Testis (tissue), 3 donors: Measurements from ENCODE around the gene TBC1D16. TPM values are rescaled to one million over a fixed set of nuclear protein-coding genes. Genes with fewer than 3 reads are reported as not detected.

Experiments used
- DNase-seq: peaks from one replicate; pipeline ENCODE4 v3.0.0-alpha.2; 2019
- H3K27ac ChIP-seq, 2 donors: fragments of 200-600 bp; sonication (generic); one replicate each; pipeline ENCODE4 v1.5.1; 2019
- H3K27me3 ChIP-seq: fragments of 200-600 bp; sonication (generic); one replicate; pipeline ENCODE4 v1.5.1; 2019
- H3K36me3 ChIP-seq: fragments of 200-600 bp; sonication (generic); one replicate; pipeline ENCODE4 v1.5.1; 2017; ENCODE audit warnings: low read depth; ENCODE audit errors: missing control alignments
- H3K4me1 ChIP-seq: fragments of 200-600 bp; sonication (generic); one replicate; pipeline ENCODE4 v1.5.1; 2019
- H3K4me3 ChIP-seq, 2 donors: fragments of 200-600 bp; sonication (generic); one replicate each; pipeline ENCODE4 v1.5.1; 2017 to 2019
- H3K9me3 ChIP-seq: fragments of 200-600 bp; sonication (generic); one replicate; pipeline ENCODE4 v1.5.1; 2017
- POLR2A ChIP-seq: fragments of 450-650 bp; IDR thresholded peaks from one replicate; pipeline ENCODE4 v1.6.1; 2017; ENCODE audit warnings: antibody characterized with exemption, mild to moderate bottlenecking, moderate library complexity
- WGBS, 2 donors: methylation state at CpG; one replicate each; pipeline ENCODE4 v1.1.5; 2018; 5-methylcytosine and 5-hydroxymethylcytosine counted together
- intact Hi-C: fragments of 100-400 bp; cut with DNase I; formaldehyde crosslinking; loops from one replicate; pipeline ENCODE4 v1.15.1; 2023; ENCODE audit warnings: low total_unique reads
- polyA plus RNA-seq: library from polyadenylated mRNA; stranded (reverse); fragments of 350-450 nt; fragmentation: Illumina TruSeq; extraction: RNeasy Lipid Tissue Mini Kit (QIAGEN cat#74804); gene quantifications from one replicate; pipeline ENCODE4 v1.2.3, GENCODE V29; 2014; ENCODE audit warnings: low read depth, low replicate concordance; ENCODE audit not compliant: insufficient read depth
- total RNA-seq, 2 donors: library from RNA; depleted of rRNA; stranded (reverse); fragments of >200 nt; gene quantifications; one replicate each; pipeline ENCODE4 v1.2.3, GENCODE V29; 2016
- TF ChIP-seq, protein P1 (sequence below), 3 experiments: fragments of 450-650 bp in 2 of 3; fragments of 200-600 bp in 1 of 3; sonication (generic) in 1 of 3; IDR thresholded peaks; one replicate each; pipeline ENCODE4 v1.5.1; 2016 to 2019; ENCODE audit warnings: antibody characterized with exemption in 3 of 3, mild to moderate bottlenecking in 2 of 3, moderate library complexity in 1 of 3

The TBC1D16 gene
- total and polyA plus RNA-seq, 3 donors from 2014 or later, result 11.0 to 16.0 (median 11.7) TPM

- H3K4me1 ChIP-seq, result peaks cover 3% of the 10 kb centered on the region
- intact Hi-C loops, result no loop called here
- 0 to 1% methylated on average over 44 to 51 of the region's 52 CpGs for WGBS, 2 donors
- H3K9me3 ChIP-seq, result no peaks in the 10 kb centered on the region
- H3K27ac ChIP-seq, result peak overlapping the region; percentile 9 to 59
- H3K36me3 ChIP-seq, result no peaks in the 10 kb centered on the region
- peak overlapping the region; percentile 82 to 90 for H3K4me3 ChIP-seq
- no peaks in the 10 kb centered on the region for H3K27me3 ChIP-seq
- peak; percentile 56 for DNase-seq
- TF ChIP-seq, protein P1, sequence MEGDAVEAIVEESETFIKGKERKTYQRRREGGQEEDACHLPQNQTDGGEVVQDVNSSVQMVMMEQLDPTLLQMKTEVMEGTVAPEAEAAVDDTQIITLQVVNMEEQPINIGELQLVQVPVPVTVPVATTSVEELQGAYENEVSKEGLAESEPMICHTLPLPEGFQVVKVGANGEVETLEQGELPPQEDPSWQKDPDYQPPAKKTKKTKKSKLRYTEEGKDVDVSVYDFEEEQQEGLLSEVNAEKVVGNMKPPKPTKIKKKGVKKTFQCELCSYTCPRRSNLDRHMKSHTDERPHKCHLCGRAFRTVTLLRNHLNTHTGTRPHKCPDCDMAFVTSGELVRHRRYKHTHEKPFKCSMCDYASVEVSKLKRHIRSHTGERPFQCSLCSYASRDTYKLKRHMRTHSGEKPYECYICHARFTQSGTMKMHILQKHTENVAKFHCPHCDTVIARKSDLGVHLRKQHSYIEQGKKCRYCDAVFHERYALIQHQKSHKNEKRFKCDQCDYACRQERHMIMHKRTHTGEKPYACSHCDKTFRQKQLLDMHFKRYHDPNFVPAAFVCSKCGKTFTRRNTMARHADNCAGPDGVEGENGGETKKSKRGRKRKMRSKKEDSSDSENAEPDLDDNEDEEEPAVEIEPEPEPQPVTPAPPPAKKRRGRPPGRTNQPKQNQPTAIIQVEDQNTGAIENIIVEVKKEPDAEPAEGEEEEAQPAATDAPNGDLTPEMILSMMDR (IDR thresholded peaks at IDR 0.05), result no peak
- no peak for TF ChIP-seq POLR2A
These were observed 1.2 kb upstream of the TBC1D16 start for GRCh38 chr17:80036715-80037477.

DNA sequence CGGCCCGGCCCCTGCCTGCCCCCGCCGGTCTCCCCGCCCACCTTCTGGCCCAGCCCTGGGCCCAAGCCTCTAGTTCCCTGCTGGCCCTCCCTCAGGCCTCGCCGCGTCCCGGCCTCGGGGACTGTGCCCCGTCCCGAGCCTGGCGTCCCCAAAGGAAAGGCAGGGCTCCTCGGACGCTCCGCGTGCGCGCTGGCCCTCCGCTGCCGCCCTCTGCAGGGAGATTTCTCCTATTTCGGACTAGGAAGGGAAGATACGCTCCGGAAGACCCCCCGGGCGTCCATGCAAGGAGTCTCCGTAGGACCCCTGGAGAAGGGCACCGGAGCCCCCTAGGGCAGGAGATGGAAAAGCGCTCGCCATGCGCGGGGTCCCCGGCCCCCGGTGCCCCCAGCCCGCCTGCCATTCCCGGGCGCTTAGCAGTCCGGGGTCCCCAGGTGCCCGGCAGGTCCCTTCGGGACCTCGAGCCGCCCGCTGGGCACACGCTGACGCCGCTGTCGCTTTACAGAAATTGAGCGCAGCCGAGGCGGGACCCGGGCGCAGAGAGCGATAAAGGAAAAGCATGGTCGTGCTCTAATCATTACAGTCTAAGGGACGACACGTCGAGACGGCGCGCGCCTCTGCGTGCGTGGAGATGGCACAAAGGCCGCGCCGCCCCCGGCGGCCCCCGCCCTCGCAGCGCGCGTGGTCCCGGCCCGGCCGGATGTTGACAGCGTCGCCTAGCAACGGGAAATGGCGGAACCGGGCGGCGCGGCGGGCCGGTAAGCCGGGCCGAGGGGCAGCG, 454 bp upstream of the TBC1D16 start, which contains the start of gene CCDC40:
Gene CCDC40, plus strand, starts transcription at position 706 of the 778 bp plus-strand sequence. Its CDS starts 21 bp downstream, at position 727.
- H3K9me3 ChIP-seq, result no peaks in the 10 kb centered on the region
- H3K27me3 ChIP-seq, result no peaks in the 10 kb centered on the region
- peak within 1 kb of the TSS; percentile 74 to 85 for H3K27ac ChIP-seq
- WGBS, 2 donors, result 0% methylated on average over 84 of the region's 89 CpGs; no CpG with 5 or more reads in 1 of the 2 donors
- no peaks in the 10 kb centered on the region for H3K36me3 ChIP-seq
- peaks cover 3% of the 10 kb centered on the region for H3K4me1 ChIP-seq
- peak within 1 kb of the TSS; percentile 82 to 90 for H3K4me3 ChIP-seq
- peak; percentile 86 for DNase-seq
- intact Hi-C loops, result no loop called here
- TF ChIP-seq, protein P1 (IDR thresholded peaks at IDR 0.05), result no peak

DNA sequence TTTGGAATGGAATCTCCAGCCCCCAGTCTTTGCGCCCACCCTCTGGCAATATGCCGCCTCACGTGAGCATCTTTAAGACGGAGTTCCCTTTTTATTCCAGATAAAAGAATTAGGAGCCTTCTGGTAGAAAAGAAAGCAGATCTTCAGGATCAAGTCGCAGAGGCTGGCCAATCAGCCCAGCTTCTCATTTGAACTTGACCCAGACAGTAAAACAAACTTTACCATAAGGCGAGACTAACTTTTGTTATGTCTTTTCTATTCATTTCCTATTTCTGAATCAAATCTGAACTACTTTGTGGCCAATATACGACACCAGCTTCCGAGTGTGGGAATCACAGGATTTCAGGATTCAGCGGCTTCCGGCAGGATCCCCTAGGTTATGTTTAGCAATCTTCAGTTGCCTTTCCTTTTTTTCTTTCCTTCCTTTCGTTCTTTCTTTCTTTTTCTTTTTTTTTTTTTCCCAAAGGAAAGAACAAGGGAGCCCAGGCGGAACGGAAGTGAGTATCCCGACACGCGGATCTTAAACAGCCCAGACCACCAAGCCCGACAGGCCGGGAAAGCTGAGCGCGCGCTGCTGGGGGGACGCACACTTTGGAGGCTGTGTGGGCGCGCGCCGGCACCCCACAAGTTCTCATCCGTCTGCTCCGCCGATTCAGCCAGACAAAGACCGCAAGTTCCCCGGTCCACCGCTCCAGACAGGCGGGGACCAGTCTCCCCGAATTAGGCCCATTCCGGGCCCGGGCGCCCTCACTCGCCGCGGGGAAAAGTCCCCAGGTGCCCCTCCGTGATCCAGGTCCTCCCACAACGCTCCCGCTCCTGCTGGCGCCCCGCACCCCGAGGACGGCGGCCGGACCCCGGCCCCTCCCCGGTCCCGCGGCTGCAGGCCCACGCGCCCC, 633 bp downstream of the TBC1D16 start:
- no peaks in the 10 kb centered on the region for H3K9me3 ChIP-seq
- H3K36me3 ChIP-seq, result no peaks in the 10 kb centered on the region
- peak overlapping the region; percentile 72 to 85 for H3K27ac ChIP-seq
- peak overlapping the region; percentile 73 to 90 for H3K4me3 ChIP-seq
- H3K27me3 ChIP-seq, result no peaks in the 10 kb centered on the region
- peaks cover 3% of the 10 kb centered on the region for H3K4me1 ChIP-seq
- WGBS, 2 donors, result 1 to 2% methylated on average over 16 to 50 of the region's 55 CpGs
- intact Hi-C loops, result no loop called here
- TF ChIP-seq, protein P1 (IDR thresholded peaks at IDR 0.05), result no peak
- no peak for TF ChIP-seq POLR2A
- no peak for DNase-seq

- Histone ChIP-seq H3K9me3 (no peaks in the 10 kb centered on the region), H3K27me3 (no peaks in the 10 kb centered on the region), H3K27ac (no peak overlapping the region), H3K4me3 (peak overlapping the region in 1 of 2 donors; percentile 73), H3K4me1 (peaks cover 3% of the 10 kb centered on the region), H3K36me3 (no peaks in the 10 kb centered on the region)
- intact Hi-C loops, result no loop called here
- WGBS, 2 donors, result 74 to 90% methylated on average over 4 of the region's 4 CpGs
- TF ChIP-seq, protein P1 (IDR thresholded peaks at IDR 0.05), result no peak
- TF ChIP-seq POLR2A, result no peak
- no peak for DNase-seq
These were observed 1.8 kb downstream of the TBC1D16 start for GRCh38 chr17:80033840-80034239.
